A673 (cell line): ENCODE data around the gene INO80B. TPM values are rescaled to one million over a fixed set of nuclear protein-coding genes. Genes with fewer than 3 reads are reported as not detected.

Experiments used
- BruUV-seq: library from RNA; stranded (reverse); fragments of 400-500 nt; replicated peaks from 2 replicates; lab custom pipeline; 2021; lab: Mats Ljungman, UMichigan
- CTCF ChIA-PET: fragments of 300-600 bp; sonication (Branson Sonifier 250); formaldehyde crosslinking; loops from one replicate; lab custom pipeline; 2022; ENCODE audit warnings: antibody characterized with exemption; lab: Charles Lee
- POLR2A ChIA-PET: fragments of 300-600 bp; sonication (Branson Sonifier 250); formaldehyde crosslinking; loops from one replicate; lab custom pipeline; 2022; ENCODE audit warnings: antibody characterized with exemption; ENCODE audit not compliant: low non-redundant PET; lab: Charles Lee
- DNase-seq: peaks from one replicate; pipeline ENCODE4 v3.0.0-alpha.2; 2015; ENCODE audit warnings: low spot score
- H3K27ac ChIP-seq: fragments of 200-600 bp; sonication (generic); 2 replicates; pipeline ENCODE4 v1.5.1; 2016; ENCODE audit warnings: mixed run types, low read depth, mild to moderate bottlenecking, mixed read lengths, antibody characterized with exemption, low read length; ENCODE audit not compliant: poor library complexity, severe bottlenecking
- H3K27me3 ChIP-seq: fragments of 200-600 bp; sonication (generic); replicated peaks from 2 replicates; pipeline ENCODE4 v1.6.1; 2017; ENCODE audit warnings: mixed run types, low read depth, mild to moderate bottlenecking, mixed read lengths, antibody characterized with exemption, low read length; ENCODE audit not compliant: insufficient read depth, poor library complexity
- H3K36me3 ChIP-seq: fragments of 200-600 bp; sonication (generic); 2 replicates; pipeline ENCODE4 v1.6.1; 2016; ENCODE audit warnings: mixed run types, mild to moderate bottlenecking, mixed read lengths, antibody characterized with exemption, low read length; ENCODE audit not compliant: insufficient read depth, poor library complexity, severe bottlenecking
- H3K4me1 ChIP-seq: fragments of 200-600 bp; sonication (generic); 2 replicates; pipeline ENCODE4 v1.6.1; 2017; ENCODE audit warnings: mixed run types, mild to moderate bottlenecking, mixed read lengths, antibody characterized with exemption, low read length; ENCODE audit not compliant: insufficient read depth, poor library complexity, severe bottlenecking
- H3K4me3 ChIP-seq: fragments of 200-600 bp; sonication (generic); 2 replicates; pipeline ENCODE4 v1.5.1; 2016; ENCODE audit warnings: low read depth, mixed run types, mild to moderate bottlenecking, mixed read lengths, low read length; ENCODE audit not compliant: poor library complexity, severe bottlenecking
- H3K9me3 ChIP-seq: fragments of 200-600 bp; sonication (generic); 2 replicates; pipeline ENCODE4 v1.6.1; 2016; ENCODE audit warnings: mixed run types, low read depth, mild to moderate bottlenecking, mixed read lengths, antibody characterized with exemption, low read length; ENCODE audit not compliant: poor library complexity, severe bottlenecking
- CTCF ChIP-seq: fragments of 300-800, 200-600 bp; sonication (generic); conservative IDR thresholded peaks from 2 replicates; pipeline ENCODE4 v1.5.1; 2017; ENCODE audit warnings: low read depth, mild to moderate bottlenecking, antibody characterized with exemption, low read length, moderate library complexity, mixed read lengths
- EZH2 ChIP-seq: fragments of 200-600 bp; sonication (generic); IDR thresholded peaks from 2 replicates; pipeline ENCODE4 v1.6.1; 2017; ENCODE audit warnings: borderline replicate concordance, low read depth, mild to moderate bottlenecking, mixed read lengths, antibody characterized with exemption, low read length; ENCODE audit not compliant: poor library complexity, severe bottlenecking
- intact Hi-C: fragments of 100-400 bp; cut with micrococcal nuclease; formaldehyde crosslinking; loops from one replicate; pipeline ENCODE4 v1.10.0; 2022; ENCODE audit not compliant: unreplicated experiment
- total RNA-seq: library from RNA; stranded (reverse); gene quantifications from 2 replicates; pipeline ENCODE4 v1.2.3, GENCODE V29; 2021

Gene INO80B
- total RNA-seq, 1 experiment from 2014 or later = 29.9 TPM

GRCh38 chr2:74472086-74472944 lies 17.4 kb downstream of the INO80B start, which contains the start of gene MRPL53:
TSS of gene MRPL53 (minus strand) at chr2:74472680. CDS start at chr2:74472660, 20 bp downstream.
- H3K4me1 ChIP-seq = peaks cover 7% of the 10 kb centered on the region
- H3K9me3 ChIP-seq = no peaks in the 10 kb centered on the region
- H3K36me3 ChIP-seq = peaks cover 11% of the 10 kb centered on the region
- DNase-seq = peak; percentile 96
- TF ChIP-seq CTCF (no peak), EZH2 (no peak)
- ChIA-PET CTCF (interaction anchor here (1.0 kb wide), 1 partner anchor 11 kb away, joined by 5 read pairs; the partner anchor contains the start of genes CCDC142 and TTC31), POLR2A (no interaction called here)
- no peaks in the 10 kb centered on the region for H3K27me3 ChIP-seq
- H3K4me3 ChIP-seq = peak within 1 kb of the TSS; percentile 59
- intact Hi-C loops = no loop called here
- H3K27ac ChIP-seq = peak within 1 kb of the TSS; percentile 88
- TSS peak; percentile 92 for BruUV-seq

- POLR2A ChIA-PET = no interaction called here
- Histone ChIP-seq H3K4me3 (peak overlapping the region; percentile 59), H3K27me3 (no peaks in the 10 kb centered on the region), H3K27ac (peak overlapping the region; percentile 88), H3K4me1 (peaks cover 7% of the 10 kb centered on the region), H3K9me3 (no peaks in the 10 kb centered on the region), H3K36me3 (peaks cover 13% of the 10 kb centered on the region)
- BruUV-seq = TSS peak; percentile 89
- DNase-seq = no peak
- CTCF ChIA-PET = interaction anchor here (1.0 kb wide), 1 partner anchor 10 kb away, joined by 5 read pairs; the partner anchor contains the start of genes CCDC142 and TTC31
- no peak for TF ChIP-seq CTCF
- intact Hi-C loops = no loop called here
Observed at GRCh38 chr2:74472945-74473258, 18.0 kb downstream of the INO80B start.

- intact Hi-C loops = no loop called here
- H3K27me3 ChIP-seq = no peaks in the 10 kb centered on the region
- ChIA-PET CTCF (interaction anchor here (0.7 kb wide), 2 partner anchors 16 to 327 kb away, joined by 3 read pairs; partner anchors contain the start of genes BOLA3 and WBP1), POLR2A (interaction anchor here (0.6 to 0.7 kb wide), 2 partner anchors 17 to 56 kb away, joined by 4 to 7 read pairs; no protein-coding TSS in a partner anchor)
- BruUV-seq = no TSS peak
- peaks cover 13% of the 10 kb centered on the region for H3K36me3 ChIP-seq
- TF ChIP-seq EZH2 = no peak
- no peak for TF ChIP-seq CTCF
- no peak overlapping the region for H3K4me3 ChIP-seq
- H3K4me1 ChIP-seq = peaks cover 7% of the 10 kb centered on the region
- H3K9me3 ChIP-seq = no peaks in the 10 kb centered on the region
- no peak for DNase-seq
- no peak overlapping the region for H3K27ac ChIP-seq
Observed at GRCh38 chr2:74474481-74474880, 19.6 kb downstream of the INO80B start.
